HUES6 (cell line): Measurements from ENCODE around the gene CFAP70.
"Not testable (repeated sequence)": the region's sequence is repeated elsewhere in the genome, so short reads cannot be mapped to it uniquely, and the experiment has no call there.

Experiments
- H3K27ac ChIP-seq: 2 replicates; pipeline ENCODE4 v1.7.0; 2013; ENCODE audit warnings: low read depth, mild to moderate bottlenecking, low read length, inconsistent platforms
- H3K27me3 ChIP-seq: 2 replicates; pipeline ENCODE4 v1.6.1; 2013; ENCODE audit warnings: low read length; ENCODE audit not compliant: control insufficient read depth, insufficient read depth
- H3K36me3 ChIP-seq: 2 replicates; pipeline ENCODE4 v1.6.1; 2013; ENCODE audit warnings: low read length; ENCODE audit not compliant: control insufficient read depth, insufficient read depth
- H3K4me1 ChIP-seq: 2 replicates; pipeline ENCODE4 v1.6.1; 2013; ENCODE audit warnings: low read length; ENCODE audit not compliant: control insufficient read depth, insufficient read depth
- H3K4me3 ChIP-seq: 2 replicates; pipeline ENCODE4 v1.5.1; 2013; ENCODE audit warnings: low read depth, low read length
- H3K9ac ChIP-seq: one replicate; pipeline ENCODE4 v1.6.1; 2013; ENCODE audit warnings: mild to moderate bottlenecking, low read length
- H3K9me3 ChIP-seq: 2 replicates; pipeline ENCODE4 v1.6.1; 2013; ENCODE audit warnings: low read depth, low read length; ENCODE audit not compliant: control insufficient read depth, insufficient read depth

Gene CFAP70

DNA sequence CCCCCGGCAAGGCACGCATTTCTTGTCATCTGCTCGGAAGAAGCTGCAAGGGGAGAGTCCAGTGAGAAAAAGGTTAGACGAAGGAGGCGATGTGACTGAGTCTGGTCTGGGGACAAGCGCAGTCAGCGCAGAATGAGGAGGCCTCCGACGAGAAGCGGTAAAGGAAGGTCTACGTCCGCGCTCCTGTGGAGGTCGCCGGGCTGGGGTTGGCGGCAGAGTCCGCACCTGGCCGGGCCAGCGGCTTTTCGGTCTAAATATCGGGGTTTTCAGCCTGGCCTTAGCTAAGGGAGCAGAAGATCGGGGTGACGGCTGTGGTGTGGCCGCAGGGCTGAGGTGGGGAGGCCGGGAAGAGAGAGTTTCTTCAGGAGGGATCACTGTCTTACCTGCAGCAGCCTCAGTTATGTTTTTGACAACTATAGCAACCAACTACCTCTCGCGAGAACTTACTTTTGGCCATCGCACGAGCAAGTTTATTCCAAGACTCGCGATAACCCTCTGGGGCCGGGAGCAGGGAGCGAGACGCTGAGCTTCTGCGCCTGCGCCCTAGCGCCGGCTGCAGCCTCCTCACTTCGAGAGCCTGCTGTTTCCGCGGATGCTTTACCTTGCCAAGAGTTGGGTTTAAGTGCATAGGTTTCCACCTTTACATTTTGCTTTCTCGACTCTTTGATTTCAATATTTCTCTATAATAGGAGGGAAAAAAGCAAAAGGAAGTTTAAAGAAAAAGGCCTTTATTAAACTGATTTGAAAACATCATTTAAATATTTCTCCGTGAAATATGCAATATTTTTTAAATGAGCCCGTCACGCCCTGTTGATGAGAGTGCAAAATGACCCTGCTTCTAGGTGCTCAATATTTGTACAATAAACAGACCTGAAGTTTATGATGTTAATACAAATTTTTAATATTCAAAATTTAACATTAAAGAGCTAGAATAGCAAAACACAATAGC, at the start of gene CFAP70:
TSS of gene CFAP70 (minus strand) at position 534 of the 949 bp plus-strand sequence. CDS start 4,068 bp downstream, outside the sequence.
- H3K4me3 ChIP-seq, result peak within 1 kb of the TSS; percentile 83
- H3K4me1 ChIP-seq, result no peaks in the 10 kb centered on the region
- peaks cover 8% of the 10 kb centered on the region; the same call in 1 of the 2 replicates for H3K27me3 ChIP-seq
- no peaks in the 10 kb centered on the region for H3K36me3 ChIP-seq
- no peaks in the 10 kb centered on the region for H3K9me3 ChIP-seq
- H3K9ac ChIP-seq, result peak within 1 kb of the TSS; percentile 90
- H3K27ac ChIP-seq, result no peak within 1 kb of the TSS

- Histone ChIP-seq H3K27me3 (no peaks in the 10 kb centered on the region), H3K36me3 (0 out of 2 replicates have a peak, but pooled peaks cover 2% of the 10 kb centered on the region), H3K9ac (no peak overlapping the region), H3K9me3 (no peaks in the 10 kb centered on the region), H3K4me1 (no peaks in the 10 kb centered on the region; the same call in 1 of the 2 replicates), H3K27ac (no peak overlapping the region), H3K4me3 (no peak overlapping the region)
These were observed 49.4 kb upstream of the CFAP70 start for GRCh38 chr10:73408061-73408460.

- H3K27ac ChIP-seq, result no peak overlapping the region
- no peaks in the 10 kb centered on the region for H3K27me3 ChIP-seq
- no peaks in the 10 kb centered on the region; the same call in 1 of the 2 replicates for H3K4me1 ChIP-seq
- 0 out of 2 replicates have a peak, but pooled peaks cover 2% of the 10 kb centered on the region for H3K36me3 ChIP-seq
- H3K9me3 ChIP-seq, result no peaks in the 10 kb centered on the region
- no peak overlapping the region for H3K9ac ChIP-seq
- H3K4me3 ChIP-seq, result no peak overlapping the region
These were observed 48.8 kb upstream of the CFAP70 start for GRCh38 chr10:73407495-73407894.

DNA sequence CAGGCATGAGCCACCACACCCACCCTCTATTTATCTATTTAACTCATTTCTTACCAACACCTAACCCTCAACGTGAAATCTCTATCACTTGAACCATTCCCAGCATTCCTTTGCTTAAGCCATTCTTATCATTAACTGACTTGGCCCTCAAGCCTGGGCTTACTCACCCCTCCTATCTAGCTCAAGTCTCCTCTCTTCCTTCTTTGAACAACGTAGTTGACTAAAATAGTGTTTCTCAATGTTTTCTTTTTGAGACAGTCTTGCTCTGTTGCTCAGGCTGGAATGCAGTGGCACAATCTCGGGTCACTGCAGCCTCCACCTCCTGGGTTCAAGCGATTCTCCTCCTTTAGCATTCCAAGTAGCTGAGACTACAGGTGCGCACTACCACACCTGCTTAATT, 48.2 kb upstream of the CFAP70 start:
- H3K9me3 ChIP-seq, result no peaks in the 10 kb centered on the region
- no peak overlapping the region for H3K4me3 ChIP-seq
- 0 out of 2 replicates have a peak, but pooled peaks cover 2% of the 10 kb centered on the region for H3K36me3 ChIP-seq
- no peak overlapping the region for H3K9ac ChIP-seq
- H3K4me1 ChIP-seq, result no peaks in the 10 kb centered on the region; the same call in 1 of the 2 replicates
- no peaks in the 10 kb centered on the region for H3K27me3 ChIP-seq
- no peak overlapping the region for H3K27ac ChIP-seq

DNA sequence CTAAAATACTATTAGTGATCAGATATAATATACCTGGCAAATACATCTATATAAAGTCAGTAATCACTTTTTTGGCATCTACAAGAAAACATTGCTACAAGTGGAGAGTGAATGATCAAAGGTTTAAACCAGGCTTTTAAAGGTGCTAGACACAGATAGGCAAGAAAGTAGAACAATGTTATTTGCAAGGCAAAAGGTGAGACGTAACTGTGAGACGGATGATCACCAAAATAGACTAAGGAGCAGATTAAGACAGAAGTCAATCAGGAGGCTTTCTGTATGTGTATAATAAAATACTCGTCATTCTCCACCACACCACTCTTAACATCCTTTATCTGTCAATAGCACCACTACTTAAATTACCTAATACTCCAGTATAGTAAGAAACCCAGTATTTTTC, 46.9 kb upstream of the CFAP70 start:
- no peaks in the 10 kb centered on the region for H3K27me3 ChIP-seq
- no peaks in the 10 kb centered on the region for H3K9me3 ChIP-seq
- no peaks in the 10 kb centered on the region; the same call in 1 of the 2 replicates for H3K4me1 ChIP-seq
- H3K9ac ChIP-seq, result no peak overlapping the region
- H3K4me3 ChIP-seq, result no peak overlapping the region
- 0 out of 2 replicates have a peak, but pooled peaks cover 2% of the 10 kb centered on the region for H3K36me3 ChIP-seq
- no peak overlapping the region for H3K27ac ChIP-seq

- Histone ChIP-seq H3K27me3 (no peaks in the 10 kb centered on the region), H3K9ac (no peak overlapping the region), H3K9me3 (no peaks in the 10 kb centered on the region), H3K36me3 (0 out of 2 replicates have a peak, but pooled peaks cover 2% of the 10 kb centered on the region), H3K4me3 (no peak overlapping the region), H3K4me1 (no peaks in the 10 kb centered on the region; the same call in 1 of the 2 replicates), H3K27ac (no peak overlapping the region)
These were observed 46.0 kb upstream of the CFAP70 start for GRCh38 chr10:73404690-73405089.

- H3K9ac ChIP-seq, result no peak overlapping the region
- peaks cover 14% of the 10 kb centered on the region for H3K36me3 ChIP-seq
- H3K27ac ChIP-seq, result no peak overlapping the region
- H3K9me3 ChIP-seq, result no peaks in the 10 kb centered on the region
- no peak overlapping the region for H3K4me3 ChIP-seq
- no peaks in the 10 kb centered on the region for H3K4me1 ChIP-seq
- no peaks in the 10 kb centered on the region for H3K27me3 ChIP-seq
These were observed 43.0 kb upstream of the CFAP70 start for GRCh38 chr10:73401636-73402035.

GRCh38 chr10:73399063-73399462, 40.4 kb upstream of the CFAP70 start:
- Histone ChIP-seq H3K4me3 (no peak overlapping the region), H3K9ac (no peak overlapping the region), H3K9me3 (no peaks in the 10 kb centered on the region), H3K27ac (no peak overlapping the region), H3K4me1 (no peaks in the 10 kb centered on the region), H3K27me3 (no peaks in the 10 kb centered on the region), H3K36me3 (peaks cover 33% of the 10 kb centered on the region)

GRCh38 chr10:73398024-73398423, 39.4 kb upstream of the CFAP70 start:
- Histone ChIP-seq H3K9me3 (no peaks in the 10 kb centered on the region), H3K9ac (no peak overlapping the region), H3K4me3 (no peak overlapping the region), H3K36me3 (peaks cover 33% of the 10 kb centered on the region), H3K4me1 (no peaks in the 10 kb centered on the region), H3K27me3 (no peaks in the 10 kb centered on the region), H3K27ac (no peak overlapping the region)

- not testable (repeated sequence) for H3K4me3 ChIP-seq, H3K9ac ChIP-seq, H3K4me1 ChIP-seq, H3K9me3 ChIP-seq, H3K27ac ChIP-seq, H3K27me3 ChIP-seq
- peaks cover 47% of the 10 kb centered on the region for H3K36me3 ChIP-seq
These were observed 35.7 kb upstream of the CFAP70 start for GRCh38 chr10:73394325-73394724.

DNA sequence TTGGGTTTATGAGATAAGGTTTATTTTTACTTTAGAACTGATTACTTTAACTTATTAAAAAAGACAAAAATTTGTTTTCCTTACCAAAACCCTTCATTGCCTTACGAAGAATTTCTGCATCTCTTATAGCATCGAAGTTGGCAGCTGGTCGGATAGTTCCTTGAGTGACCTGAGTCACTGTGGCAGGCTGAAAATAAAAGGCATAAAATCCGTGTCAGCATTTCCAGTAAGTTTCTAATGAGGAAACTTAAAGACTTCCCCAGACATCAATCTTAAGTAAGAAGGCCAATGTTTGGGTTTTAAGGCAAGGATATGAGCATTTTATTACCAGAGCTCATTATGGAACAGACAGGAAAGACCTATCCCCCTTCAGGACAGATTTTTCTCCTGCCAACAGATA, 29.6 kb upstream of the CFAP70 start:
- Histone ChIP-seq H3K27me3 (no peaks in the 10 kb centered on the region), H3K36me3 (peaks cover 64% of the 10 kb centered on the region), H3K27ac (no peak overlapping the region), H3K9ac (no peak overlapping the region), H3K4me1 (no peaks in the 10 kb centered on the region), H3K4me3 (no peak overlapping the region), H3K9me3 (no peaks in the 10 kb centered on the region)
